RPMI8226 (cell line): ENCODE measurements around the gene DISC1.

Experiments used
- DNase-seq: peaks from one replicate; pipeline ENCODE4 v3.0.0-alpha.2; 2015

The DISC1 gene

GRCh38 chr1:231827337-231828105 lies 200.9 kb downstream of the DISC1 start:
- DNase-seq, result no peak

- no peak for DNase-seq
Measured at GRCh38 chr1:231828182-231828920, 201.8 kb downstream of the DISC1 start.

- DNase-seq, result no peak
Measured at GRCh38 chr1:231829332-231829731, 202.7 kb downstream of the DISC1 start.

GRCh38 chr1:231836227-231836893 lies 209.8 kb downstream of the DISC1 start:
- DNase-seq, result no peak

GRCh38 chr1:231838521-231838920 lies 211.9 kb downstream of the DISC1 start:
- DNase-seq, result no peak

- DNase-seq, result no peak
Measured at GRCh38 chr1:231839999-231840398, 213.4 kb downstream of the DISC1 start.

GRCh38 chr1:231841616-231842344 lies 215.2 kb downstream of the DISC1 start:
- DNase-seq, result no peak

- no peak for DNase-seq
Measured at GRCh38 chr1:231842441-231842840, 215.9 kb downstream of the DISC1 start.

- no peak for DNase-seq
Measured at GRCh38 chr1:231844986-231845502, 218.5 kb downstream of the DISC1 start.

GRCh38 chr1:231847612-231848397 lies 221.2 kb downstream of the DISC1 start:
- DNase-seq, result no peak

GRCh38 chr1:231849981-231850380 lies 223.4 kb downstream of the DISC1 start:
- no peak for DNase-seq

- DNase-seq, result no peak
Measured at GRCh38 chr1:231850786-231851185, 224.2 kb downstream of the DISC1 start.

GRCh38 chr1:231853588-231854207 lies 227.1 kb downstream of the DISC1 start:
- no peak for DNase-seq

GRCh38 chr1:231855361-231855760 lies 228.8 kb downstream of the DISC1 start:
- no peak for DNase-seq

- no peak for DNase-seq
Measured at GRCh38 chr1:231855926-231856325, 229.3 kb downstream of the DISC1 start.

GRCh38 chr1:231856426-231856825 lies 229.8 kb downstream of the DISC1 start:
- DNase-seq, result no peak

- DNase-seq, result no peak
Measured at GRCh38 chr1:231856894-231857293, 230.3 kb downstream of the DISC1 start.

GRCh38 chr1:231857609-231858135 lies 231.1 kb downstream of the DISC1 start:
- DNase-seq, result no peak

GRCh38 chr1:231860221-231861088 lies 233.9 kb downstream of the DISC1 start:
- no peak for DNase-seq
